Psoas muscle (tissue), 8 donors: ENCODE measurements around the gene MYBL2. TPM values are rescaled to one million over a fixed set of nuclear protein-coding genes. Genes with fewer than 3 reads are reported as not detected.

ENCODE experiments used
- ATAC-seq, 4 donors: fragments of 200-7000 bp; cut with Tn5 transposase; one replicate each; pipeline ENCODE4 v1.9.1; 2020; ENCODE audit warnings: moderate library complexity in 3 of 4, mild to moderate bottlenecking in 2 of 4
- DNase-seq, 2 donors: peaks; one replicate each; pipeline ENCODE4 v3.0.0-alpha.2; 2020
- H3K27ac ChIP-seq: fragments of 200-600 bp; one replicate; pipeline ENCODE4 v1.8.0; 2022
- H3K27me3 ChIP-seq, 3 donors: fragments of 200-600 bp in 1 of 3; one replicate each; pipeline versions ENCODE4 v1.6.1 to v1.8.0; 2013 to 2022; ENCODE audit warnings: low read length in 2 of 3, mild to moderate bottlenecking in 2 of 3, moderate library complexity in 1 of 3; ENCODE audit not compliant: insufficient read depth in 3 of 3
- H3K36me3 ChIP-seq, 2 donors: fragments of 200-600 bp in 1 of 2; one replicate each; pipeline versions ENCODE4 v1.6.1 to v1.8.0; 2013 to 2022; ENCODE audit warnings: low read depth in 1 of 2, mild to moderate bottlenecking in 1 of 2, moderate library complexity in 1 of 2; ENCODE audit not compliant: insufficient read depth in 1 of 2
- H3K4me1 ChIP-seq: fragments of 200-600 bp; one replicate; pipeline ENCODE4 v1.8.0; 2022
- H3K4me3 ChIP-seq: fragments of 200-600 bp; one replicate; pipeline ENCODE4 v1.8.0; 2022; ENCODE audit warnings: mild to moderate bottlenecking
- H3K9me3 ChIP-seq: fragments of 200-600 bp; one replicate; pipeline ENCODE4 v1.8.0; 2022
- WGBS, 3 donors: extraction: QIAGEN DNeasy Blood & Tissue Kit; methylation state at CpG; one replicate each; pipeline versions ENCODE4 v1.1.6 to v1.1.7; 2013; 5-methylcytosine and 5-hydroxymethylcytosine counted together
- intact Hi-C, 2 donors: fragments of 100-400 bp; cut with DNase I; formaldehyde crosslinking; loops; one replicate each; pipeline versions ENCODE4 v1.11.0 to v1.14.2; 2022
- polyA plus RNA-seq, 3 donors: library from polyadenylated mRNA; stranded (reverse); fragments of 200-250 nt; gene quantifications; one replicate each; pipeline ENCODE4 v1.2.3, GENCODE V29; 2013
- total RNA-seq, 4 donors: library from RNA; stranded (reverse); fragmentation: NEBNext Ultra II Directional in 2 of 4; extraction: Animal tissue kit (Norgen Biotek cat#: 25700) in 2 of 4; gene quantifications; one replicate each; pipeline versions ENCODE4 v1.2.1 to v1.2.4, GENCODE V29; 2021 to 2023
- TF ChIP-seq, protein P1 (sequence below): fragments of 200-600 bp; IDR thresholded peaks from one replicate; pipeline ENCODE4 v1.8.0; 2022; ENCODE audit warnings: antibody characterized with exemption
- donor health status: healthy with polysubstance abuse.
- donor health status: DM: no; HTN: no; CAD: no; lungs with moderate emphysema.
- donor health status: Bipolar disorder and iron deficiency.
- donor health status: healthy.
- donor health status: DM: yes; HTN: yes; CAD: no.
- donor health status: DM: no; HTN: no; CAD: no.
- donor health status: DM: no; HTN: no; CAD: no.
- donor health status: DM: yes; HTN: yes; CAD: no.

MYBL2 gene
- total and polyA plus RNA-seq, 7 donors, result 0.05 to 0.17 (median 0.10) TPM; not detected in 4

DNA sequence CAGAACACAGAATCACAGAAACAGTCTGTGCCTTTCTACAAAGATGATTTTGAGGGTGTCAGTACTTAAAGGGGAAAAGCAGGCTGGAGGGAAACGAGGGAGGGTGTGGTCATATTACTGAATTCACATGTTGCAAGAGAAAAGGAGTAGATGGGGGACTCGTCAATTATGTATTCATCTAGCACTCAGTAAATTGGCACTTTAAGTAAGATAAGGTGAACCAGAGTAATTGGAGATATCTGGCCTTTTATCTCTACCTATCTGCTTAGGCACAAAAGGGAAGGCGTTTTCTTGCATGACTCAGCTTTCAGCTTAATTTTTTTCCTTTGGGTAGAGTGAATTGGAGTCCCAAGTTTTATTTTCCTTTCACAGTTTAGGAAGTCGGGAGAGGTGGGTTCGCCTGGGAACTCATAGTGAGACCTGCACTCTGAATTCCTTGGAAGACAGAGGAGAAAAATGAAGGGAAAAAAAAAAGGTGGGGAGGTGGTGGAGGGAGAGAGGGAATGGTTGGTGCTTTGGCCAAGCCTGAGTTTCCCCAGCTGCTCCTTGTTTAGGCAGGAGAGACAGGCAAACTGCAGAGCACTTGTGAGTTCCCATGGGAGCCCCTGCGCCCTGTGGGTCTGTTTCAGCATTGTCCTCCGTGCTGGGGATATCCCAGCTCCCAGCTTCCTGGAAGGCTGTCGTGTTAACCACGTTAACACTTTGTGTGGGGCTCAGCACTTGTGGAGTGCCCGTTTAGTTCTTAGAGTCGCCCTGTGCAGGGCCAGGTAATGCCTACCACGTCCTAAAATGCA, 79.6 kb downstream of the MYBL2 start:
- H3K4me1 ChIP-seq, result no peaks in the 10 kb centered on the region
- 58 to 59% (median 59%) methylated on average over 12 of the region's 12 CpGs for WGBS, 3 donors
- H3K27ac ChIP-seq, result no peak overlapping the region
- H3K36me3 ChIP-seq, result no peaks in the 10 kb centered on the region
- ATAC-seq (no peak), DNase-seq (no peak)
- TF ChIP-seq, protein P1, sequence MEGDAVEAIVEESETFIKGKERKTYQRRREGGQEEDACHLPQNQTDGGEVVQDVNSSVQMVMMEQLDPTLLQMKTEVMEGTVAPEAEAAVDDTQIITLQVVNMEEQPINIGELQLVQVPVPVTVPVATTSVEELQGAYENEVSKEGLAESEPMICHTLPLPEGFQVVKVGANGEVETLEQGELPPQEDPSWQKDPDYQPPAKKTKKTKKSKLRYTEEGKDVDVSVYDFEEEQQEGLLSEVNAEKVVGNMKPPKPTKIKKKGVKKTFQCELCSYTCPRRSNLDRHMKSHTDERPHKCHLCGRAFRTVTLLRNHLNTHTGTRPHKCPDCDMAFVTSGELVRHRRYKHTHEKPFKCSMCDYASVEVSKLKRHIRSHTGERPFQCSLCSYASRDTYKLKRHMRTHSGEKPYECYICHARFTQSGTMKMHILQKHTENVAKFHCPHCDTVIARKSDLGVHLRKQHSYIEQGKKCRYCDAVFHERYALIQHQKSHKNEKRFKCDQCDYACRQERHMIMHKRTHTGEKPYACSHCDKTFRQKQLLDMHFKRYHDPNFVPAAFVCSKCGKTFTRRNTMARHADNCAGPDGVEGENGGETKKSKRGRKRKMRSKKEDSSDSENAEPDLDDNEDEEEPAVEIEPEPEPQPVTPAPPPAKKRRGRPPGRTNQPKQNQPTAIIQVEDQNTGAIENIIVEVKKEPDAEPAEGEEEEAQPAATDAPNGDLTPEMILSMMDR, result no peak
- intact Hi-C loops, result loop anchor here in 1 of 2 donors (5.0 kb wide), 1 partner anchor 336 kb away; no protein-coding TSS in a partner anchor
- H3K27me3 ChIP-seq, result peaks cover 0 to 36% (median 3%) of the 10 kb centered on the region in 3 donors
- no peaks in the 10 kb centered on the region for H3K9me3 ChIP-seq
- no peak overlapping the region for H3K4me3 ChIP-seq

GRCh38 chr20:43748274-43748673, 81.4 kb downstream of the MYBL2 start:
- Histone ChIP-seq H3K27me3 (peaks cover 0 to 32% (median 1%) of the 10 kb centered on the region in 3 donors), H3K4me1 (no peaks in the 10 kb centered on the region), H3K36me3 (no peaks in the 10 kb centered on the region), H3K9me3 (no peaks in the 10 kb centered on the region), H3K4me3 (no peak overlapping the region), H3K27ac (no peak overlapping the region)
- TF ChIP-seq, protein P1, result no peak
- ATAC-seq, result no peak
- 85 to 88% (median 87%) methylated on average over 1 of the region's 1 CpG for WGBS, 3 donors
- intact Hi-C loops, result loop anchor here in 1 of 2 donors (5.0 kb wide), 1 partner anchor 334 kb away; no protein-coding TSS in a partner anchor
- DNase-seq, result no peak

- H3K36me3 ChIP-seq, result no peaks in the 10 kb centered on the region
- 9 to 11% (median 10%) methylated on average over 22 to 23 of the region's 23 CpGs for WGBS, 3 donors
- H3K4me1 ChIP-seq, result no peaks in the 10 kb centered on the region
- intact Hi-C loops, result loop anchor here (1.0 to 5.0 kb wide), 2 partner anchors 331 to 332 kb away; no protein-coding TSS in a partner anchor
- H3K27ac ChIP-seq, result no peak overlapping the region
- H3K27me3 ChIP-seq, result peaks cover 0 to 21% (median 4%) of the 10 kb centered on the region in 3 donors
- peak; percentile 75 to 85 for DNase-seq
- TF ChIP-seq, protein P1, result peak; percentile 99
- ATAC-seq, result peak; percentile 69 to 88 (median 83)
- H3K9me3 ChIP-seq, result no peaks in the 10 kb centered on the region
- no peak overlapping the region for H3K4me3 ChIP-seq
These were observed 82.9 kb downstream of the MYBL2 start for GRCh38 chr20:43749734-43750294.

DNA sequence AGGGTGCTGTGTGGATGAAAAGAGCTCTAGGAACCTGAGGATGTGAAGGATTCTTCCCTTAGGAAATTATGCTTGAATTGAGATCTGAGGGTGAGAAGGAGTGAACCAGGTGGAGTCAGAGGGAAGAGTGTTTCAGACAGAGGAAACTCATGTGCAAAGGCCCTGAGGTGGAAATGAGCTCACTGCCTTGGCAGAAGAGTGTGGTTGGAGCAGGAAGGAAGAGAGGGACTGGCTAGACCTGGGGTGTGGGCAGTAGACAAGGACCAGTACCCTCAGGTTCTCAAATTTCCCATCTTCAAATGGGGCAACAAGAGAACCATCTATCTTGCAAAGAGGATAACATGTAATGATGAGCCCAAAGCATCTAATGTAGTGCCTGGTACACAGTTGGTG, 83.9 kb downstream of the MYBL2 start:
- Histone ChIP-seq H3K4me1 (no peaks in the 10 kb centered on the region), H3K4me3 (no peak overlapping the region), H3K9me3 (no peaks in the 10 kb centered on the region), H3K27me3 (peaks cover 0 to 21% (median 4%) of the 10 kb centered on the region in 3 donors), H3K27ac (no peak overlapping the region), H3K36me3 (no peaks in the 10 kb centered on the region)
- TF ChIP-seq, protein P1, result no peak
- intact Hi-C loops, result no loop called here
- no peak for DNase-seq
- peak in 1 of 4 donors; percentile 13 for ATAC-seq
